Measurements from ENCODE around the gene PTPRT.
"Not testable (repeated sequence)": the region's sequence is repeated elsewhere in the genome, so short reads cannot be mapped to it uniquely, and the experiment has no call there.

Gene PTPRT

DNA sequence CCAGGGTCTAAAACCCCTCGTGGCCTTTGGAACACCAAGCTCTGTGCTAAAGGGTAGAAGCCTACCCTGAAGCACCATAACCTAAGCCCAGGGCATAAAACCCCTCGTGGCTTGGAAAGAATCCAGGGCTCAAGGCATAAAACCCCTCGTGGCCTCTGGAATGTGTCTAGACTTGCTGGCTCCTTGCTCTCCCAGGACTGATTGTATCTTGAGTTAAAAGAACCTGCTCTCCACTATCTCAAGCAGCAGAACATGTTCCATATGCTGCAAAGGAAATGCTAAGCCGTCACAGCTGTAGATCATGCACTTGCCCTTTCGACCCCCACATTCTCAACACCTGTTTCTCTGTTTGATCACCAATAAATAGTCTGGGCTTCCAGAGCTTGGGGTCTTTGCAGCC lies 288.9 kb downstream of the PTPRT start:
- FAIRE-seq: not testable (repeated sequence)

DNA sequence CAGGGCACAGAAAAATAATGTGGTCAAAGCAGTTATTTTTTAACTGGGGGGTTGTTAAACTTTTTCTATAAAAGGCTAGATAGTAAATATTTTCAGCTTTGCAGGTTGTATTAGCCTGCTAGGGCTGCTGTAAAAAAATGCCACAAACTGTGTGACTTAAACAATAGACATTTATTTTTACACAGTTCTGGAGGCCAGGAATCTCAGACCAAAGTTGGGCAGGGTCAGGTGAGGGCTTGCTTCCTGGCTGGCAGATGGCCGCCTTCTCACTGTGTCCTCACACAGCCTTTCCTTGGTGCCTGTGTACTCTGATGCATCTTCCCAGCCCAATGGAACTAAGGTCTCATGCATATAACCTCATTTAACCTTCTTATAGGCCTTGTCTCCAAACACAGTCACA lies 294.7 kb downstream of the PTPRT start:
- no peak for FAIRE-seq

DNA sequence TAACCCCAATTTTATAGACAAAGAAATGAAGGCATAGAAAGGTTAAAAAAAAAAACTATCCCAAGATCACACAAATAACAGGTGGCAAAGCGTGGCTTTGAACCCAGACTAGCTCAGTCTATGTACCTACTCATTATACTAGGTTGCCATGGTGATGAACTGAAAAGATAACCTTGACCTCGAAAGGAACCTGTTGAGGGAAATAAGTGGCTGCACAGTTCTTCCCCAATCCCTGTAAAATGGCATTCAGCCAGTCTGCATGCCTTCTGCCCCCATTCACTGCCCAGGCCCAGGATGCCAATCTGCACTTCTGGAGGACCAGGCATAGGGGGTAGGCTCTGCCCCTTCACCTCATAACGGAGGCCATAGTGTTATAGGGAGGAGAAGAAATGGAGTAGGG lies 295.2 kb downstream of the PTPRT start:
- no peak for FAIRE-seq

DNA sequence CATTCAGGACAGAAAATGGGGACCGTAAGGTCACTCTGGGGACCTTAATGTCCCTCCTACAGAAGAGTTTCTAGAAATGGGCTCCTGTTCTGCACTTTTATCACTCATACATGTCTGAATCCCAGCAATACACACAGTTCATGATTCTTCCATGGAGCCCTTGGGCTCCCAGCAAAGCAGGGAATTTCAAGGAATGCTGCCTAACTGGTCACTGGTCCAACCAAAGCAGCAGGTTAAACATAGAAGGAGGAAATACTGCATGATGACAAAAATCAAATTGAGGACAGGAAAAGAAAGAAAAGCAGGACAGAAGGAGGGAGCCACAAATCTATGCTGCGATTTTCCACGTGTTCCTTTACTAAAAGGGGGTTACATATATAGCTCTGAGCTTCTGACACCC lies 300.2 kb downstream of the PTPRT start:
- FAIRE-seq: no peak

DNA sequence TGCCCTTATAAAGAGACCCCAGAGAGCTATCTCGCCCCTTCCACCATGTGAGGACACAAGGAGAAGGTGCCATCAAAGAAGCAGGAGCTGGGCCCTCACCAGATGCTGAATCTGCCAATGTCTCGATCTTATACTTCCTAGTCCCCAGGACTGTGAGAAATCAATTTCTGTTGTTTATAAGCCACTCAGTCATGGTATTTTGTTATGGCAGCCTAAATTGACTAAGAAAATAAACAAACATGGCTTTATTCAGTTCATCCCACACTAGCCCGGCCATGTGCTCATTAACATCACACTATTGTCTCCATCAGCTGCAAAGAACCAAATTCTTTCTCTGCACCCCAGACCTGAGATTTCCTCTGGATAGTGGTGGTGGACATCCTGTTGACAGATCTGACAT lies 302.4 kb downstream of the PTPRT start:
- FAIRE-seq: no peak

DNA sequence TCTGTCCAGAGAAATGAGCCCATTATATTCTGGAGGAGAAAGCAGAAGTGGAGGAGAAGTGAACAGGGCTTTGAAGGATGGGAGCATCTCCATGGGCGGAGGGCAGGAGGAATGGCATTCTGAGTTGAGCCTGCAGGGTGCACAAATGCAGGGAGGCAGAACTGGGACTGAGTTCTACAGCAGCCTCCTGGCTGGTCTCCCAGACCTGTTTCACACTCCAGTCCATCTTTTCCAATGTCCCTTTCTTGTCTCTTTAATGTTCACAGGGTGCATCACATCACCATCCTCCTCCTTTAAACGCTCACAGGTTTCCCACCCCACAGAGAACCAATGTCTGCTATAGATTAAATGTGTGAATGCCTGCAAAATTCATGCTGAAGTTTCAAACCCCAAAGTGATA lies 302.9 kb downstream of the PTPRT start:
- FAIRE-seq: no peak

DNA sequence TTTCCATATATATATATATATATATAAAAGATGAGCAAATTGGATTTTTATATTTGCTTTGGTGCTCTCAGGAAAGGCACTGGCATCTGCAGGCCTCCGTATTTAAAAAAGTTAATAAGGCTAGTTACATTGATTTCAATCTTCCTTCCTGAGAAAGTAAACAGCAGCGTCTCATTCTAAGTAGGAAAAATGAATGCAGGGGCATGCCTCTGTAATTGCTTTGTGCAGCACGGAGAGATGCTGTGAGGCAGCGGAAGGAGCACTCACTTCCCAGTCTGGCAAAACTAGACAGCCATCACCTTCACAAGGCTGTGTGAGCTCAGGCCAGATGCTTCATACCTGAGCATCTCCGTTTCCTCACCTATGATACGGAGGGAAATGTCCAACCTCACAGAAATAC lies 303.7 kb downstream of the PTPRT start:
- FAIRE-seq: no peak

DNA sequence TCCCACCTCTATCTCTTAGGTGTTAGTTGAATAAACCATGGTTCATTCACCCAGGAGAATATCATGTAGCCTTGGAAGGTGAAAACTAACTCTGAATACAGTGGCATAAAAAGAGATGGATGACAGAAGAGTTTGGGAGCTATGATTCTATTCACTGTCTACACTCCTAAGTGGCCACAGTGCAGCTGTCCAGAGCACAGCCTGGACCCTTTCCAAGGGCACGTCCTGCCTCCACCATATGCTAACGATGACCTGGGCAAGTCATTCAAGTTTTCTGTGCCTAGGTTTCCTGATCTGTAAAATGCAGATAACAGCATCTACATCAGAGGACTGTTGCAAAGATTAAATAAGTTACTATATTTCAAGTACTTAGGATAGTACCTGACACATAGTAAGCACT lies 314.1 kb downstream of the PTPRT start:
- FAIRE-seq: no peak

DNA sequence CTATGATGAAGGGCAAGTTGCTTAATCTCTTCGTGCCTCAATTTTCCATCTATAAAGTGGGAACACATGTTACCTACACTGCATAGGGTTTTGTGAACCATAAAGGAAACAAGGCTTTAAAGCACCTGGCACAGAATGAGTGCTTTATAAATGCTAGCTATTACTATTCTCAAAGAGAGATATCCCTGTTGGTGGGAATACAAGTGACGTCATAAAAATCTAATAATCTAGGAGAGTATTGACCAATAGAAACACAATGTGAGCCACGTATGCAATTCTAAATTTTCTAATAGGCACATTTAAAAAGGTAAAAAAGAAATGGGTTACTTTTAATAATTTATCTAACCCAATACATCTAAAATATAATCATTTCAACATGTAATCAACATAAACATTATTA lies 316.4 kb downstream of the PTPRT start:
- FAIRE-seq: no peak

DNA sequence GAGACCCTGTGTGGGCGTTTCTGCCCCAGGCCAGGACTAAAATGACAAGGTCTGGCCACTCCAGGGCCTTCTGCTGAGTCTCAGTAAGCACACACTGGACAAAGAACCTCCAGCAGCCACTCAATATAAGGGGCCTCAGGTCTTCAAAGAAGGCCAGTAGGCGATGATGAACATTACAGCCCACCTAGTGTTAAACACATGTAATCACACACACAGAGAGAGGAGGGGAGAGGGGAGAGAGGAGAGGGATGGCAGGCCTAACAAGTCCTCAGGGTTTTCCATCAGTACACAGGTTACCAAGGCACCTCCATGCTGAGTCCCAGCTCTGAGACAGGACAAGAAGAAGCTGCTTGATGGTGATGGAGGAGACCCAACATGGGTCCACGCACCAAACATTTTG lies 325.6 kb downstream of the PTPRT start:
- FAIRE-seq: no peak

DNA sequence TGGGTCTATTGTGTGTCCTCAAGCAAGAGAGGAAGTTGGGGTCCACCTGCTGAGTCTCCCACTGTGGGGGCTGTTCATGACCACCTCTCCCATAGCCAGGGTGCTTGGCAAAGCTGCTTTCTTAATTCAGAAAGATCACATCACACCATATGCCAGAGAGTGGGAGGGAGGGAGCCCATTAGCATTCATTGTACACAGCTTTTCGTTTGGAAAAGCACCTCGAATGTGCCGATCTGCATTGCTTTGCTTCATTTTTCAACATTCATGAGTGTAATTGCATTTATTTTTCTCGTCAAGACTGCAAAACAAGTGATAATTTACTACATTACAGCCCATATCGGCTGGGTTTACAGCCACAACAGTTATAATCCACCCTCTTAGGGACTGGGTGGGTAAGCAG lies 327.3 kb downstream of the PTPRT start:
- FAIRE-seq: no peak

DNA sequence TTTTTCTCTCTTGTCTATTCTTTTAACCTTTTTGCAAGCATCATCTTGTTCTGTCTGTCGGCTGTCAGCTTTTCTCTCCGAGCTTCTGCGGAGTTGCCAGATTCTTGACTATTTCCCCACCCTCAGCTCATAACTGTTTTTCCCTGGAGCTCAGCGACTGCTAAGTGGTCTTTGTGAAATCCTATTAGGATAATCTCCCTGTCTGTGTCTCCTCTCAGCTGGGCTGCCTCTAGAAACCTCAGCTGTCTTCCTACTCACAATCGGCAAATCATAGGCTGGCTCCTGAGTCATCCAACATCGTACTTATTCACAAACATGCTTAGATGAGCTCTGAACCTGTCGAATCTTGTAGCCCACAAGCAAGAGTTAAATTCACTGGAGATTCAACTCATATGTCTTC lies 332.3 kb downstream of the PTPRT start:
- FAIRE-seq: no peak

DNA sequence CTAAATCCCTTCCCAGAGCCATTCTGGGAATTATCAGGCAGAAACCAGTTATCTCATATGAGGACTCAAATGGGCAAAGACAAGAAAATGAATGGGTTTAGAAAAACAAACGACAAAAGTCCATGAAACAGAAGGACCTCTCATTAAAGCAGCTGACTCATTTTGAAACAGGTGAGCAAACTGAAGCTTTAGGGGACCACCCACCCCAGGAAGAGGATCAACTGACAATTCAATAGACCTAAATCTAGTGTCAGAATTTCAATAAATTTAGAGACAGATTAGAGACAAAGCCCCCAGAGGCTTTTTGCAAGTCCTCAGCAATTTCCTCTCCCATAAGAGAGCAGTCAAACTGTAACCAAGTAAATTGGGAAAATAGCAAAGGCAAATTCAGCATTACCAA lies 333.8 kb downstream of the PTPRT start:
- FAIRE-seq: no peak

DNA sequence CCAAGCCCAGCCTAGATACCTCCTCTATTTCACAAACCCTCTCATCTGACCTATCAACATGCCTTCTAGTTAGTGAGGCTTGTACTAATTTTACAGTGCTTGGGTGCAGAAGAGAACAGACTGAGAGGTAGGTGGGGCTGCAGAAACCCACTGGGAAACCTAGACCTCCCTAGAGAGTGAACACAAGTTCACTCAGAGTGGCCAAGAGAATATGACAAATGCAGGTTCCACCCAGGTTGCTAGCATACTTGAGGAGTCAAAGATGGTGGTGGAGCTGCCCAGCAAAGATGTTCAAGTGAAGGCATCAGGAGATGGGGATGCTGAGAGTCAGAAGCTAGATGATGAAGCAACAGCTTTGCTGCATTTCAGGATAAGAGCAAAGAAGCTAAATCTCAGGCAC lies 337.0 kb downstream of the PTPRT start:
- no peak for FAIRE-seq

DNA sequence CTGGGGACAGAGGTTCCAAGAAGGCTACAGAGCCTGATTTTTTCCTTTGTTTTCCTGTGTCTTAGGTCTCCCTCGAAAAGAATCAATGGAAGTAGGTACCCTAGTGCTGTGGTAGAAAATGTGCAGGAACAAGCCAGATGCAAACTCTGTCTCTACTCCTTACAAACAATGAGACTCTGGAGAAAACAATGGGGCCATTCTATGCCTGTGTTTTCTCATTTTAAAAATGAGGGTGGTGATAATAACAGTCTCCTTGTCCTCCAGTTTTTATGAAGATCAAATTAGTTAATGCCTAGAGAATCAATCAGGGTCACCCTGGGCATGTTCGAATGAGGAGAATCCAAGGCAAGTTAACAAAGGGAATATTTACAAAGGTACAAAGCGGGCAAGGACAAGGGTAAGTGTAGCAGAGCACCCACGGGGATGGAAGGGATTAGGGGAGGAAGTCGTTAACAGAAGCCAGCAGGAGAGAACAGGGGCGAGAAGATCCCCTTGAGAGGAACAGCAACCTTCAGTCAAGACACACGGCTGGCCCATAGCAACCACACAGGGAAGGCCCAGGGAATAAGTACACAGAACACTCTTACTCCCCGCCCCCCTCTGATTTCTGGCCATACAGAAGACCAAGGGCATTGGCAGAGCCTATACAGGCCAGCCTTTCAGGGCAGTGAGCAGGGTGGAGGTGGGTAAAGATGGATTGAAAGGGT lies 342.8 kb downstream of the PTPRT start:
- no peak for FAIRE-seq

DNA sequence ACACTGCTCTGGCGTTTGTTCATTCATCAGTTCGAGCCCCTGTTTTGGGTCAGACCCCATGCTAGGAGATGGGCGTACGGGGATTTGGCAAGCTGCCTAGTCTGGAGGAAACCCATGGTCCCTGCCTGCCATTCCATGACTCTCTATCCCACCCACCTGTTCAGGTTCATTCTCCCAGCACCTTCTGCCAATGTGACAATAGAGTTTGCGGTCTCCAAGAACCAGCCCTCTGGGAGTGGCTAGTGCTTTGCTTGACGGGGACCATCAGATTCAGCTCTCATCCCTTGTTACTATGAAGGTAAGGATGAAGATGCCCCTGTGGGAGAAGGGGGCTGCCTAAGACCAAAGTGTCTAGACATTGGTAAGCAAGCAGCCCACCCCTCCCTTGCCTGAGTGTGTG lies 345.0 kb downstream of the PTPRT start:
- FAIRE-seq: no peak

DNA sequence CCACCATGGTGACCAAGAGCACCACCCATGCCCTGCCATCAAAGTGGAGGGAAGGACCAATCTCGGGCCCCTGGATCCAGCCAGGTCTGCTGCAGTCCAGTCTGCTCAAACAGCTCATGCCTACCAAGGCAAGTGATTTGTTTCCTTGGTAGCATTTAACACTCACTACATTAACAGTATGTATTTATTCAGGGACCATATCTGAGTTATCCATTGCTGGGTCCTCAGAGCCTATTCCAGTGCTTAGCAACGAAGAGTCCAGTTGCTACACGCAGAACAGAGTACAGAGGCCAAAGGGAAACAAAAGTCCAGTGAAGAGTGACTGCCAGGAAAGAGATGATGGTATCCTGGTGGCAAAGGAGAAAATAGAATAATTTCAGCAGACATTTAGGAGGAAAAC lies 352.2 kb downstream of the PTPRT start:
- FAIRE-seq: no peak

DNA sequence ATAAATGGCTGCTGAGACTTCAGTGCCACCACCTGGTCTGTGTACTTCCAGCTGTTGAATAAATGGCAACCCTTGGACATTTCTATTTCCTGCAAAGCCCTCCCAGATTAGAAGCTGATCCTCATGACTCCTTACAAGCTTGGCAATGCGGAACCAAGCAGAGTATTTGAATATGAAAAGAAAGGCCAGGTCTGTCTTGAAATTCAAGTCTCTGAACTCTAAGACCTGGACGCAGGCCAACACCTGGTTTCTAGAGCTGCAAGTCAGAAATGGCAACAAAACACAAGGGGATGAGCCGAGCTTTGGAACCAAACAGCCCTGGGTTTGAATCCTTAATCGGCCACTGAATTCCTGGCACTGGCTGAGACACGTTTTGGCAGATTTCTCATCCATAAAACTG lies 353.4 kb downstream of the PTPRT start:
- no peak for FAIRE-seq

DNA sequence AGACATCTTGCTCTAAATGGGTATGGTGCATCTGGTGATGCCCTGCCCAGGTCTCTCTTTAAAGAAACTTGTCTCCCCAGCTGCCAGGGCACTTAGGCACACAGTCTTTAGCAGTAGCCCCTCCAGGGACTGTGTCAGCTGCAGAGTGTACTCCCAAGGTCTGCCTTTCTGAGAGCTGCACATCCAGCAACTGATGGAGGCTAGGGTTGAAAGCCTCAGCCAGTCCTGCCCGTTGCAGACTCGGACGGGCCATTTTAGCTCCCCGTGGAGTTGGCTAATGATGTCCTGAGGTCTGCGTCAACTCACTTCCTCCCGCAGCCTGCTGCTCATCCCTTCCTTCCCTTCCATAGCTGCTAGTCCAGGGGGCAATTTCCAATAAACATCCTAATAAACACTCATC lies 381.8 kb downstream of the PTPRT start:
- FAIRE-seq: no peak

DNA sequence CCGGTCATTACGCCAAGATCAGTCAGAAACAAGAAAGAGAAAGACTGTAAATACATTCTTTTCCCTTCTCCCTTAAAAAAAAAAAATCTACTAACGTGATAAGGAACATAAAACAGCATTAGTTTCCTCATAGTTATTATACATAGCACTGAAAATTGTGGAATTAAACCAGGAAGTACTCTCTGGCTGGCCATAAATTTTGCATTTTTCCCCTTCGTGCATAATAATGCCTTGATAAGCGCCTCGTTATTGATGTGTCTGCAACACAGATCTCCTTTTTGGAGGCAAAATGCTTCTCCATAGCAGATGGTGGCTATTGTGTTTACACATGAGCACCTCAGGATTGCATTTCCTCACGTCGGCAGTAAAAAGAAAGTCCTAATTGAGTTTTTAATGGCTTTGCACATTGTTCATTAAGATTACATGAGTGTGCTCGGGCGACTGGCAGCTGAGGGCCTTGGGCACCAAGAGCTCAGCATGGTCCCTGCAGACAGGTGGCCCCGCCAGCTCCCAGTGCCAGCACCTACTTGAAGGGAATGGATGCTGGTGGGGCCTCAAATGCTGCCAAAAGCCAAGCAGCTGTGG lies 394.5 kb downstream of the PTPRT start:
- FAIRE-seq: no peak

DNA sequence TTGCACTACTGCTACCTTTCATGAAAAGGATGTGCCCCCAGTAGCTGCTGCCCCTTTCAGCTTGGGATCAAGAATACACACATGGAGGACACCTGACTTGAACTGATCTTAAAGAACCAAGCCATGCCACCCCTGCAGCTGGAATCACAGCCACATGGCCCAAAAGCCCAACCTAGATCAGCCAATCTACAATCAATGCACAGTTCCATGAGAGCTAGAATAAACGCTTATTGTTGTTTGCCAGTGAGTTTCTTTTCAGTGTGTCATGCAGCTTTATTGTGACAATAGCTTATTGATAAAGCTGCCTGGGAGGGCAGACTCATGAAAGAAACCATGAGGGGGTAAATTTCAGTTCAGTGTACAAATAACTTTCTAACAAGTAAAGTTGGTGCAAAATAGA lies 397.7 kb downstream of the PTPRT start:
- FAIRE-seq: no peak

DNA sequence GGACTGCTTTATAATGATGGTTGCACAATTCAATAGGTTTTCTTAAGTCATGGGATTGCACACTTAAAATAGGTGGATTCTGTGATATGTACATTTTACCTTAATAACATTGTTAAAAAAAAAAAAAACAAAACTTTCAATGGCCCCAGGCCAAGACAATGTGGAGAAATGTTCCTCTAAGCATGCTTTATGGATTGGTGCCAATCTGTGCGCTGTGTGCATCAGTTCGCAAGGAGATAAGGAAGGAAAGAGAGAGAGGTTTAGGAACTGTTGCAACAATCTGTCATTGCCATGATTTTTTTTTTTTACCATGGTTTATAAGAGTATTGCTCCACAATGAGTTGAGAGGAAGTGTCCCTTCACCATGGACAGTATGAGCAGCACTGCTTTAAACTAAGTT lies 399.6 kb downstream of the PTPRT start:
- no peak for FAIRE-seq

DNA sequence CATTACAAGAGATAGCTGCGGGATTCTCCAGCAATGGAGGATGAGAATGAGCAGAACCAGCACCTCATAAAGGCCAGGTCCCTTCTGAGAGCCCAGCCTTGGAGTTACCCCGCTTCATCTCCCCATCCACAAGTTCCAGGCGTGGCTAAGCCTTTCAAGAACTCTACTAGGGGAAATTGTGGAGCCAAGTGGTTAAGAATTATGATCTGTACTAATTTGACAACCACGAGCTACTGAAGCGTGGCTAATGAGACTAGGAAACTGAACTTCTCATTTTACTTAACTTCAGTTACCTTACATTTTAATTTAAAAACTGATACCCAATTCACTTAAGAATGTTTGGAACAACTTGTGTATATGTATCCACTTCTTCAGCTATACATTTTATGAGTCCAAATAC lies 401.0 kb downstream of the PTPRT start:
- FAIRE-seq: no peak

DNA sequence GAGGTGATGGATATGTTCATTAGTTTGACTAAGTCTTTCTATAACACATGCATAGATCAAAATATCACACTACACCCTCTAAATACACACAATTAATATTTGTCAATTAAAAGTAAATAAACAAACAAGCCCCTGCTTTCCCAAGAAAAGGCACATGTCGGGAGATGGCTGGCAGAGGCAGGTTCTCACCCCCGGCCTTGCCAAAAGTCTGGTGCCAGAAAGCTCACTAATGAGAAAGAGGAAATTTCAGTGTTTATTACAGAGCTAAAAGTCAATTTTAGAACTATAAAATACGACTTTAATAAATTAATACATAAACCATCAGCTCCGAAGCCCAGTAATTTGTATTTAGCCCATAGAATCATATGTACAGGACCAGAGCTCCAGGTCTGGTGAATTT lies 404.7 kb downstream of the PTPRT start:
- no peak for FAIRE-seq

DNA sequence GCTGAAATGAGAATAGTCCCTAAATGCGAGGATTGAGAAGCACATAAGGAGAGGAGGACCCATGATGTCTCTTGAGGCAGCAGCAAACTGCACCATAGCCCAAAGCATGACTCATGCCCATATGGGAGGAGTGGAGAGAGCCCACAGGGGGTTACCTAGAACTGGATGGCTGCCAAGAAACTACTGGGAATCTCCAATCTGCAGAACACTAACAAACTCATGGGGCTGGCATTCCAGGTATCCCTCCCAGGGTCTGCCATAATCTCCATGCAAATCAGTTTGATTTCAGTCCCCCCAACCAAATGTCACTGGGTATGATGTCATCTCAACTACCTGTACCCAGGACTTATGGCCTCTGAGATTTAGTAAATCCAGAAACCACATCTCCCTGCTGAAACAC lies 410.5 kb downstream of the PTPRT start:
- no peak for FAIRE-seq

All from endometrium (tissue), 2 donors.